Measurements from ENCODE around the gene NCKAP5.

NCKAP5 gene

GRCh38 chr2:133568172-133568571 lies at the start of gene NCKAP5:
Gene NCKAP5, minus strand, starts transcription at chr2:133568463. Its CDS starts 50,937 bp downstream, at chr2:133517526.
- DNase-seq: peak in 1 of 2 experiments; percentile 27

- no peak for DNase-seq
Measured at GRCh38 chr2:133609664-133610063, 41.4 kb upstream of the NCKAP5 start.

GRCh38 chr2:133608291-133608690 lies 40.0 kb upstream of the NCKAP5 start:
- no peak for DNase-seq

GRCh38 chr2:133607679-133608078 lies 39.4 kb upstream of the NCKAP5 start:
- DNase-seq: no peak

- no peak for DNase-seq
Measured at GRCh38 chr2:133606616-133607015, 38.4 kb upstream of the NCKAP5 start.

GRCh38 chr2:133605766-133606137 lies 37.5 kb upstream of the NCKAP5 start:
- DNase-seq: no peak

- DNase-seq: no peak
Measured at GRCh38 chr2:133605011-133605765, 36.9 kb upstream of the NCKAP5 start.

GRCh38 chr2:133603109-133603508 lies 34.8 kb upstream of the NCKAP5 start:
- no peak for DNase-seq

GRCh38 chr2:133602538-133602937 lies 34.3 kb upstream of the NCKAP5 start:
- no peak for DNase-seq

GRCh38 chr2:133600266-133600928 lies 32.1 kb upstream of the NCKAP5 start:
- DNase-seq: no peak

- no peak for DNase-seq
Measured at GRCh38 chr2:133599811-133600210, 31.5 kb upstream of the NCKAP5 start.

- no peak for DNase-seq
Measured at GRCh38 chr2:133599211-133599803, 31.0 kb upstream of the NCKAP5 start.

- DNase-seq: no peak
Measured at GRCh38 chr2:133598769-133599168, 30.5 kb upstream of the NCKAP5 start.

- DNase-seq: no peak
Measured at GRCh38 chr2:133596701-133597393, 28.6 kb upstream of the NCKAP5 start.

- peak; percentile 33 to 45 for DNase-seq
Measured at GRCh38 chr2:133591164-133591563, 22.9 kb upstream of the NCKAP5 start.

- DNase-seq: no peak
Measured at GRCh38 chr2:133589456-133589855, 21.2 kb upstream of the NCKAP5 start.

GRCh38 chr2:133588144-133588543 lies 19.9 kb upstream of the NCKAP5 start:
- DNase-seq: no peak

- no peak for DNase-seq
Measured at GRCh38 chr2:133586978-133587377, 18.7 kb upstream of the NCKAP5 start.

- DNase-seq: no peak
Measured at GRCh38 chr2:133581010-133581760, 12.9 kb upstream of the NCKAP5 start.

GRCh38 chr2:133579274-133579673 lies 11.0 kb upstream of the NCKAP5 start:
- no peak for DNase-seq

GRCh38 chr2:133576714-133577113 lies 8.5 kb upstream of the NCKAP5 start:
- DNase-seq: peak; percentile 8 to 28

- no peak for DNase-seq
Measured at GRCh38 chr2:133574620-133575019, 6.4 kb upstream of the NCKAP5 start.

- no peak for DNase-seq
Measured at GRCh38 chr2:133574186-133574585, 5.9 kb upstream of the NCKAP5 start.
